ENCODE results near the gene CACNA2D2.

The CACNA2D2 gene

GRCh38 chr3:50430191-50430590 is 73.2 kb downstream of the CACNA2D2 start:
- Histone ChIP-seq H3K9me3 (ENCODE audit: insufficient read depth, low read length) (no peaks in the 10 kb centered on the region), H3K36me3 (ENCODE audit: low read length) (no peaks in the 10 kb centered on the region), H3F3A (ENCODE audit: insufficient read depth) (no peaks in the 10 kb centered on the region), H4K20me1 (ENCODE audit: low read depth, low read length) (no peaks in the 10 kb centered on the region), H3K9ac (ENCODE audit: low read length) (no peak overlapping the region), H3K4me2 (ENCODE audit: low read depth, low read length, poor library complexity, severe bottlenecking) (no peak overlapping the region), H3K27ac (ENCODE audit: low read depth, low read length) (no peak overlapping the region), H3K27me3 (ENCODE audit: low read length) (no peaks in the 10 kb centered on the region), H3K9me2 (replicated peaks; ENCODE audit: insufficient read depth, low read length) (no peaks in the 10 kb centered on the region), H3K4me3 (ENCODE audit: insufficient read depth, low read length, poor library complexity, severe bottlenecking) (no peak overlapping the region), H3K79me2 (ENCODE audit: insufficient read depth, low read length) (no peaks in the 10 kb centered on the region), H2AFZ (ENCODE audit: low read depth, low read length, severe bottlenecking) (no peak overlapping the region)
- TF ChIP-seq CTCF (IDR thresholded peaks at IDR 0.05; ENCODE audit: insufficient read depth, low read length, poor library complexity, severe bottlenecking) (no peak), EZH2phosphoT487 (conservative IDR thresholded peaks at IDR 0.05; ENCODE audit: low read length) (no peak)

GRCh38 chr3:50428007-50428633 is 75.3 kb downstream of the CACNA2D2 start:
- Histone ChIP-seq H3K27me3 (ENCODE audit: low read length) (no peaks in the 10 kb centered on the region), H2AFZ (ENCODE audit: low read depth, low read length, severe bottlenecking) (no peak overlapping the region), H3K4me2 (ENCODE audit: low read depth, low read length, poor library complexity, severe bottlenecking) (no peak overlapping the region), H3F3A (ENCODE audit: insufficient read depth) (no peaks in the 10 kb centered on the region), H4K20me1 (ENCODE audit: low read depth, low read length) (no peaks in the 10 kb centered on the region), H3K9me2 (replicated peaks; ENCODE audit: insufficient read depth, low read length) (no peaks in the 10 kb centered on the region), H3K4me3 (ENCODE audit: insufficient read depth, low read length, poor library complexity, severe bottlenecking) (no peak overlapping the region), H3K9me3 (ENCODE audit: insufficient read depth, low read length) (no peaks in the 10 kb centered on the region), H3K79me2 (ENCODE audit: insufficient read depth, low read length) (no peaks in the 10 kb centered on the region), H3K36me3 (ENCODE audit: low read length) (no peaks in the 10 kb centered on the region), H3K9ac (ENCODE audit: low read length) (no peak overlapping the region), H3K27ac (ENCODE audit: low read depth, low read length) (no peak overlapping the region)
- no peak for TF ChIP-seq EZH2phosphoT487 (conservative IDR thresholded peaks at IDR 0.05; ENCODE audit: low read length)
- TF ChIP-seq CTCF (IDR thresholded peaks at IDR 0.05; ENCODE audit: insufficient read depth, low read length, poor library complexity, severe bottlenecking) = no peak

- no peaks in the 10 kb centered on the region for H3F3A ChIP-seq (ENCODE audit: insufficient read depth)
- H3K79me2 ChIP-seq (ENCODE audit: insufficient read depth, low read length) = no peaks in the 10 kb centered on the region
- H3K9me2 ChIP-seq (replicated peaks; ENCODE audit: insufficient read depth, low read length) = no peaks in the 10 kb centered on the region
- H3K9me3 ChIP-seq (ENCODE audit: insufficient read depth, low read length) = no peaks in the 10 kb centered on the region
- no peak overlapping the region for H3K27ac ChIP-seq (ENCODE audit: low read depth, low read length)
- H3K4me2 ChIP-seq (ENCODE audit: low read depth, low read length, poor library complexity, severe bottlenecking) = no peak overlapping the region
- no peaks in the 10 kb centered on the region for H3K27me3 ChIP-seq (ENCODE audit: low read length)
- H3K9ac ChIP-seq (ENCODE audit: low read length) = no peak overlapping the region
- H3K36me3 ChIP-seq (ENCODE audit: low read length) = no peaks in the 10 kb centered on the region
- no peaks in the 10 kb centered on the region for H4K20me1 ChIP-seq (ENCODE audit: low read depth, low read length)
- H3K4me3 ChIP-seq (ENCODE audit: insufficient read depth, low read length, poor library complexity, severe bottlenecking) = no peak overlapping the region
- TF ChIP-seq EZH2phosphoT487 (conservative IDR thresholded peaks at IDR 0.05; ENCODE audit: low read length) (no peak), CTCF (IDR thresholded peaks at IDR 0.05; ENCODE audit: insufficient read depth, low read length, poor library complexity, severe bottlenecking) (no peak)
- H2AFZ ChIP-seq (ENCODE audit: low read depth, low read length, severe bottlenecking) = no peak overlapping the region
Measured at GRCh38 chr3:50427217-50427616, 76.2 kb downstream of the CACNA2D2 start.

All from SU-DHL-6 (cell line).